SKM-1 treated with dmso at 0.1 percent for 144 hours (cell line): ENCODE data around the gene FABP7.

Source experiments
- DNase-seq: peaks from one replicate; lab custom pipeline; 2025; ENCODE audit not compliant: unreplicated experiment; lab: John Stamatoyannopoulos, UW

The FABP7 gene

GRCh38 chr6:122833021-122833491, 53.5 kb downstream of the FABP7 start:
- no peak for DNase-seq
